ENCODE data around the gene OSTN. TPM values are rescaled to one million over a fixed set of nuclear protein-coding genes. Genes with fewer than 3 reads are reported as not detected.

The OSTN gene
- total RNA-seq, 1 experiment from 2014 or later = not detected

GRCh38 chr3:191235331-191236314 lies 36.6 kb downstream of the OSTN start:
- intact Hi-C loops (cut with micrococcal nuclease) = no loop called here
- Histone ChIP-seq H3K9ac (ENCODE audit: low read length) (no peak overlapping the region), H3K27ac (ENCODE audit: low read depth, low read length) (no peak overlapping the region), H2AFZ (ENCODE audit: low read depth, low read length, poor library complexity, severe bottlenecking) (peak overlapping the region; percentile 45), H3K4me1 (ENCODE audit: control insufficient read depth in 1 of 2, insufficient read depth in 2 of 2, low read length in 2 of 2) (peaks cover 0 to 5% of the 10 kb centered on the region in 2 experiments; a peak in 1 of 4 replicates), H3K9me2 (ENCODE audit: insufficient read depth) (no peaks in the 10 kb centered on the region), H3K4me3 (replicated peaks in 1 of 2; ENCODE audit: low read depth in 1 of 2, low read length in 2 of 2) (no peak overlapping the region), H3K9me3 (ENCODE audit: control insufficient read depth in 1 of 2, insufficient read depth in 1 of 2, low read depth in 1 of 2, low read length in 2 of 2) (no peaks in the 10 kb centered on the region), H3K4me2 (ENCODE audit: low read length) (no peak overlapping the region), H3K79me2 (ENCODE audit: insufficient read depth, low read length) (no peaks in the 10 kb centered on the region), H3K36me3 (ENCODE audit: control insufficient read depth in 1 of 2, insufficient read depth in 2 of 2, low read length in 2 of 2) (no peaks in the 10 kb centered on the region), H4K20me1 (ENCODE audit: insufficient read depth) (no peaks in the 10 kb centered on the region), H3K27me3 (ENCODE audit: insufficient read depth, low read length) (no peaks in the 10 kb centered on the region)
- ChIA-PET RAD21 (ENCODE audit: low non-redundant PET in 1 of 2, low total read pairs in 2 of 2, uncharacterized antibody in 2 of 2, unreplicated experiment in 2 of 2) (no interaction called here), CTCF (no interaction called here), POLR2A (no interaction called here)
- BruUV-seq (replicated peaks) = no TSS peak
- DNase-seq (ENCODE audit: low read depth, low spot score) (no peak), ATAC-seq (no peak)
- TF ChIP-seq POLR2AphosphoS5 (IDR thresholded peaks at IDR 0.05; ENCODE audit: low read depth, low read length) (no peak), SP1 (IDR thresholded peaks at IDR 0.05; ENCODE audit: low read depth) (no peak), JUND (IDR thresholded peaks at IDR 0.05) (no peak)

DNA sequence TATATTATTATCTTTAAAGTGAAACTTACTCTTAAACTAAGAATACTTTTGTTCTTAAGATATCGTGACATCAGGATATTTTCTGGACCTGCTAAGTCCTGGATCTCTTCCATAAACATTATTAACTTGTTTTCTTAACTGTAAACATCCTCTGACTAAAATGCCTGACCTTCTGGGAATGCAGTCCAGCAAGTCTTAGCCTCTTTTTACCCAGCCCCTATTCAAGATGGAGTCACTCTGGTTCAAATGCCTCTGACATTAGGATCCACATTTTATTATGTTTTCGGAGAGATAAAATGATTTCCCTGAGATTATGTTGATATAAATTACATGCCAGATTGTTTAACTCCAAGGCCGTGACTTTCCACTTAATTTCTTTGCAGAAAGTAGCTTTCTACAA lies 37.6 kb downstream of the OSTN start:
- intact Hi-C loops (cut with micrococcal nuclease) = no loop called here
- H4K20me1 ChIP-seq (ENCODE audit: insufficient read depth) = no peaks in the 10 kb centered on the region
- no TSS peak for BruUV-seq (replicated peaks)
- H3K4me1 ChIP-seq (ENCODE audit: control insufficient read depth in 1 of 2, insufficient read depth in 2 of 2, low read length in 2 of 2) = peaks cover 0 to 5% of the 10 kb centered on the region in 2 experiments; a peak in 1 of 4 replicates
- no peaks in the 10 kb centered on the region for H3K9me2 ChIP-seq (ENCODE audit: insufficient read depth)
- ChIA-PET RAD21 (ENCODE audit: low non-redundant PET in 1 of 2, low total read pairs in 2 of 2, uncharacterized antibody in 2 of 2, unreplicated experiment in 2 of 2) (no interaction called here), POLR2A (no interaction called here), CTCF (no interaction called here)
- TF ChIP-seq ELF1 (IDR thresholded peaks at IDR 0.05; ENCODE audit: borderline replicate concordance, low read depth) (no peak), SP1 (IDR thresholded peaks at IDR 0.05; ENCODE audit: low read depth) (no peak), CBX3 (IDR thresholded peaks at IDR 0.05; ENCODE audit: low read depth) (no peak), YY1 (IDR thresholded peaks at IDR 0.05; ENCODE audit: extremely low read depth, insufficient replicate concordance, low read depth, low read length) (no peak), EZH2phosphoT487 (IDR thresholded peaks at IDR 0.05; ENCODE audit: borderline replicate concordance) (no peak), TCF7L2 (IDR thresholded peaks at IDR 0.05; ENCODE audit: borderline replicate concordance, extremely low read depth, insufficient read depth, insufficient read length) (no peak)
- TF ChIP-seq, protein P1, sequence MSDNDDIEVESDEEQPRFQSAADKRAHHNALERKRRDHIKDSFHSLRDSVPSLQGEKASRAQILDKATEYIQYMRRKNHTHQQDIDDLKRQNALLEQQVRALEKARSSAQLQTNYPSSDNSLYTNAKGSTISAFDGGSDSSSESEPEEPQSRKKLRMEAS (IDR thresholded peaks at IDR 0.05) = no peak
- no peaks in the 10 kb centered on the region for H3K27me3 ChIP-seq (ENCODE audit: insufficient read depth, low read length)
- H2AFZ ChIP-seq (ENCODE audit: low read depth, low read length, poor library complexity, severe bottlenecking) = peak overlapping the region; percentile 45
- no peaks in the 10 kb centered on the region for H3K79me2 ChIP-seq (ENCODE audit: insufficient read depth, low read length)
- no peak overlapping the region for H3K27ac ChIP-seq (ENCODE audit: low read depth, low read length)
- H3K36me3 ChIP-seq (ENCODE audit: control insufficient read depth in 1 of 2, insufficient read depth in 2 of 2, low read length in 2 of 2) = no peaks in the 10 kb centered on the region
- DNase-seq (ENCODE audit: low read depth, low spot score) (no peak), ATAC-seq (no peak)
- H3K4me3 ChIP-seq (replicated peaks in 1 of 2; ENCODE audit: low read depth in 1 of 2, low read length in 2 of 2) = no peak overlapping the region
- H3K9me3 ChIP-seq (ENCODE audit: control insufficient read depth in 1 of 2, insufficient read depth in 1 of 2, low read depth in 1 of 2, low read length in 2 of 2) = no peaks in the 10 kb centered on the region
- no peak overlapping the region for H3K9ac ChIP-seq (ENCODE audit: low read length)
- no peak overlapping the region for H3K4me2 ChIP-seq (ENCODE audit: low read length)

All from HCT116 (cell line).